ENCODE measurements around the gene SIM1. TPM values are rescaled to one million over a fixed set of nuclear protein-coding genes. Genes with fewer than 3 reads are reported as not detected.

SIM1 gene
- total RNA-seq, 1 donor from 2014 or later = not detected

DNA sequence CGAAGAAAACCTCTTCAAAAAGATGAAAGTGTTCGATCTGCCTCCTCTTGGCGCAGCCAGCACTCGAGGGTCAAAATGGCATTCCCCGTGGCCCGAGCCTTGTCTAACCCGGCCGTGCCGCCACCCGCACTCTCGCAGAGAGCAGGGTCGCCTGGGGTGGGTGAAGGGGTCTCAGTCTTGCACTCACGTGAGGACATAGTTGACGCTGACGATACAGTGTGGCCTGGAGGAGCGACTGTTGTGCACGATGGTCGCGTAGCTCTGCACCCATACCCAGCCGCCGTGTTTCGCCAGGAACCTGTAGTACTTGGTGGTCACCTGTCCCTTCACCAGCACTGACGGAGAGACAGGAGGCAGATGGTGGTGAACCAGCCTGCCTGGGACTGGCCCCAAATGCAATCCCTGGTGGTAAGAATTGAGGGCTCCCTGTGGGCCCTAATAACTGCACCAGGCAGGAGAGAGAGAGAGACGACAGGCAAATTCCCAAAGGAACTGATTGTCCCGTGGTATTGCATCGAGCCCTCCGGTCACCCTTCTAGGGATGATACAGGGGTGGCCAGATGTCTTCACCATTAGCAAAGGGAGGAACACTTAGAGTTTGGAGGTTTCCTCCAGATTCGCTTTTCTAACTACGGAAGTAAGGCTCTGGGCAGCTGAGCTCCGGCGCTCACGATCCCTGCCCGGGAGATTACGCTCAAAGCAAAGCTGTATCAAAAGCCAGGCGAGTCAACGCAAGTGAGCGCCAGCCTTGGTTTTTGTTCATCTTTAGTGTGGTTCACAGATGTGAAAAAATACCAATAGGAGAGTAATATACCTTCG is 17.4 kb downstream of the SIM1 start:
- Mint-ChIP-seq H3K9me3 (no peaks in the 10 kb centered on the region), H3K36me3 (ENCODE audit: low read depth) (peaks cover 3% of the 10 kb centered on the region), H3K4me1 (ENCODE audit: low read depth) (peaks cover 8% of the 10 kb centered on the region), H3K4me3 (ENCODE audit: low read depth) (peak overlapping the region; percentile 24), H3K27me3 (ENCODE audit: low read depth) (peaks cover 58% of the 10 kb centered on the region), H3K27ac (peak overlapping the region; percentile 47)
- intact Hi-C loops (cut with micrococcal nuclease) = loop anchor here (1.0 to 5.0 kb wide), 3 partner anchors 9 to 1615 kb away; partner anchors contain the start of genes MCHR2 and POU3F2
- DNase-seq (ENCODE audit: low spot score) = no peak

DNA sequence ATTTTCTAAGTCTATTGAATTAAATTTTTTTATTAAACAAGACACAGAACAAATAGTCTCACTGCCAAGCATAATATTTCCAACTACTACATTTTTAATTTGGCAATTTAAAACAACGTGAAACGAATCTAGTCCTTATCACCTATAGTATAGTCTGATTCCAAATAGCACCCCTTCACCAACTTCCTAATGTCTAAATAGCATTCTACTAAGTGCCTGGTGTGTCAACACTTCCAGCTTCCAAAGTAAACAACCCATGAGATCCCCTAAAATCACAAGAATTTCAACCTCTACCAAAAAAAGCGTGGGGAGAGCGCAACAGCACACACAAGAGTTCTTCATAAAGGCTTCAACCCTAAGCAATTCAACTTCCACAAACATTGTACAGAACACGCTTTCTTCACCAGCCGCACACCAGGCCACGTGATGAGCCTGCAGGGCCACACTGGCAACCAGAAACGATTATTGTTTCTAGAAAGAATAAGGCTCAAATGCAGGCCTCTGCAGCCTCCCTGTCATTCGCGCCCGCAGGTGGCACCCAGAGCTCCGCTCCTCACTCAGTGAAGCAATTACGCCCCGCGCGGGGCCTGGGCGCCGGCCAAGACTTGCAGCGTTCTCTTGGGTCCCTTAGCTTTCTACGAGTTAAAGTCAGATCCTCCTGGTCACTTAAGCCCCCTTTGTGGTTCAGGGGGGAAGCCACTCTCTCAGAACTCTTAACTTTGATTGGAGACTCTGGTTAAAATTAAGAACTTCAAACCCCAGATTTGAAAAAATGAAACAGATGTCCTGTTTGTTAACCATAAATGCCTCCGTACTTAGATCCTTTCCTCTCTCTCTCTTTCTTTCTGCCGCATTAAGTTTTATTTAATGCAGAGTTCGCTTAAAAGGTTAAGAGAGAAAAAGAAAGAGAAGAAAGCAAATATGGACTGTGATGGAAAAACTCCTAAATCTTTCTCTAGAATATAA is 18.3 kb downstream of the SIM1 start:
- no peaks in the 10 kb centered on the region for H3K9me3 Mint-ChIP-seq
- intact Hi-C loops (cut with micrococcal nuclease) = loop anchor here (1.0 to 5.0 kb wide), 4 partner anchors 10 to 1614 kb away; partner anchors contain the start of genes MCHR2 and POU3F2
- no peak overlapping the region for H3K4me3 Mint-ChIP-seq (ENCODE audit: low read depth)
- H3K27ac Mint-ChIP-seq = no peak overlapping the region
- DNase-seq (ENCODE audit: low spot score) = no peak
- peaks cover 8% of the 10 kb centered on the region for H3K4me1 Mint-ChIP-seq (ENCODE audit: low read depth)
- H3K27me3 Mint-ChIP-seq (ENCODE audit: low read depth) = peaks cover 63% of the 10 kb centered on the region
- H3K36me3 Mint-ChIP-seq (ENCODE audit: low read depth) = peaks cover 3% of the 10 kb centered on the region

DNA sequence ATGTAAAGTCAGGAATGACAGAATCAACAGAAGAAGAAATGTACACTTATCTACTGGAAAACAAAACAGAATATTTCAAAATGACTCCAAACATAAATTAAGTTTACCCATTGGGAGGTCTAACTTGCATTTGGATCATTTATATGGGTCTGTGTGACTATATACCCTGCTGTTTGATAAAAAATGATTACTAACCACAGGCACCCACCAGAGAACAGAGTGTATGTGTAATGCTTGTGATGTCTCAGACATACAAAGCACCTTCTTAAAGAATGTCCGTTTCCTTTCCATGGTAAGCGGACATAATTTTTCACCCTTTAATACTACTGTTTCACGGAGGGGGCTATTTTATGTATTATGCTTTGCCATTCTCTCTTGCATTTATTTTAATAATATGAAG is 19.2 kb downstream of the SIM1 start:
- no peaks in the 10 kb centered on the region for H3K9me3 Mint-ChIP-seq

DNA sequence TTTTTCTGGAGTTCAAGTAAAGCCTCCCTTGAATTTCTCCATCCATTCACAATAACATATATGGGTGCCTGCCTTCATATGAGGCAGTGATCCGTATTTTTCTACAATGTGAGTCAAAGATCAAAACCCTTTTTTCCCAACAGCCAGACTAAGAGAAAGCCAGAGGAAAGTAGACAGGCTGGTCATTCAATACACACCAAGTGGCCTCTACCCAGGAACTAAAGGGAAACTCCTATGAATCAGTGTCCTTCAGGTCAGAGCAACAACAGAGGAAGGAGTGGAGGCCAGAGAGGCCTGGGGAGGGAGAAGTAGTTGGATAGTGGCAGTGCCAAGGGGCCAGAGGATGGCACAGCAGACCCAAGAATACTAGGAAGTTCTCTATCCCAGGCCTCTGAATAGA is 23.8 kb downstream of the SIM1 start:
- H3K4me3 Mint-ChIP-seq (ENCODE audit: low read depth) = no peak overlapping the region
- H3K27me3 Mint-ChIP-seq (ENCODE audit: low read depth) = peaks cover 48% of the 10 kb centered on the region
- no peaks in the 10 kb centered on the region for H3K36me3 Mint-ChIP-seq (ENCODE audit: low read depth)
- DNase-seq (ENCODE audit: low spot score) = no peak
- no peaks in the 10 kb centered on the region for H3K9me3 Mint-ChIP-seq
- H3K27ac Mint-ChIP-seq = no peak overlapping the region
- intact Hi-C loops (cut with micrococcal nuclease) = no loop called here
- H3K4me1 Mint-ChIP-seq (ENCODE audit: low read depth) = no peaks in the 10 kb centered on the region

More for the DNA sequence above, 19.2 kb downstream of the SIM1 start:
- Mint-ChIP-seq H3K27me3 (ENCODE audit: low read depth) (peaks cover 68% of the 10 kb centered on the region), H3K4me3 (ENCODE audit: low read depth) (no peak overlapping the region), H3K36me3 (ENCODE audit: low read depth) (peaks cover 3% of the 10 kb centered on the region), H3K27ac (no peak overlapping the region), H3K4me1 (ENCODE audit: low read depth) (peaks cover 8% of the 10 kb centered on the region)
- DNase-seq (ENCODE audit: low spot score) = no peak
- intact Hi-C loops (cut with micrococcal nuclease) = loop anchor here (5.0 kb wide), 2 partner anchors 453 to 1613 kb away; partner anchors contain the start of genes MCHR2 and POU3F2

DNA sequence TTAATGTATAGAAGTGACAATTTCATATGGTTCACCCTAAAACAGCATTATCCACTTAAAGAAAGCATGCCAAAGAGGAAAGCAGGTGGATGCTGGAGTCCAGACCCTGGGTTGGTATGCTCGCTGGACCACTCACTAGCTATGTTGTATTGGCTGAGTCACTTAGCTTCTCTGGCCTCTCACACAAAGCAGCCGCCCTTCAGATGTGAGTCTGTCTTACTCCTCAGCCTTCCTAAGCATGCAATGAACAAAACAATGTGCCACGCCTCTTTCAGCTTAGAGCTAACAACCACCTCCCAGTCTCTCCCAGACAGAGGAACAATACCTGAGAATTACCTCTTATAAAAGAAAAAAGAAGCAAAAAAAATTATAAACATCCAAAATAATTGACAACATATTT is 29.4 kb downstream of the SIM1 start:
- no peaks in the 10 kb centered on the region for H3K9me3 Mint-ChIP-seq
- no peak for DNase-seq (ENCODE audit: low spot score)
- H3K27me3 Mint-ChIP-seq (ENCODE audit: low read depth) = peaks cover 29% of the 10 kb centered on the region
- no peaks in the 10 kb centered on the region for H3K36me3 Mint-ChIP-seq (ENCODE audit: low read depth)
- no peak overlapping the region for H3K4me3 Mint-ChIP-seq (ENCODE audit: low read depth)
- intact Hi-C loops (cut with micrococcal nuclease) = no loop called here
- no peaks in the 10 kb centered on the region for H3K4me1 Mint-ChIP-seq (ENCODE audit: low read depth)
- H3K27ac Mint-ChIP-seq = no peak overlapping the region

DNA sequence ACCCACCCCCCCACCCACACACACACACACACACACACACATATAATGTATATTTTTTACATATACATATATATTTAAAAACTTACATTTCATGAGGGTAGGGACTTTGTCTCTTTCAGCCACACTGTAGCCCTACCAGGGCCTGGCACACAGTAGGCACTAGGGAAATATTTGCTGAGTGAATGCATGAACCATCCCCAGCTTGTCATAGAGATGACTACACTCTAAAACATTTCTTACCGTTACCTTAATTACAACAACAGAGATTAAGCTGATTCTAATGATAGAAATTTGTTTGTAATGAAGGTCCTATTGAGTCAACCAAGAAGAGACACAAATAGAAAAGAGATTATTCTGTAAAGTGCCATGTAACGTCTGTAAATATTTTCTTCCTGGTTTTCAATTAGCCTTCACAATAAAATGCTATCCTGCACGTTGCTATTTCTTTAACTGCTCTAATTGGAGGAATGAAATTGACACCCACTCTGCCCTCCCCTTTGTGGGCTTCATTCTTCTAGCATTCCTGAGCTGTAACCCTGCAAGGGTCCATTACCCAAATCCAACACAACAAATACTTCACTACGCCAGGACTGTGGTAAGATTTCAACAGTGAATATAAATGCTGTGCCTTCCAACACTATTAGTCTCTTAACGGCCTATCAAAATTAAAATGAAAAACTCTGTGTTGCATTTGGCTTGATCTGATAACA is 30.8 kb downstream of the SIM1 start:
- no peaks in the 10 kb centered on the region for H3K4me1 Mint-ChIP-seq (ENCODE audit: low read depth)
- intact Hi-C loops (cut with micrococcal nuclease) = no loop called here

DNA sequence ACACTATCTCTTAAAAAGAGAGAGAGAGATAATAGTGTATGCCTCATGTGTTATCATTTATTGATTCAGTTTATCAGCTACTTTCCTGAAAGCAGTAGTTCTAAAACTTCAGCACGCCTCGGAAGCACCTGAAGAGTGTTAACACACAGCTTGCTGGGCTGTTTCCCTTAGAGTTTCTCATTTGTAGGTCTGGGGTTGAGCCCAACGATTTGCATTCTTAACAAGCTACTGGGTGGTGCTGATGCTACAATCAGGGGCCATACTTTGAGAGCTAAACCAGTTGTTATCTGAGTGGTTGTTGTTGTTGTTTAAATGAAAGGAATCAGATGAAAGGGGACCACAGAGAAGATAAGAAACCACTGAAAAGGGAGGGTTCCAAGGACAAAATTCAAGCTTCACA is 32.6 kb downstream of the SIM1 start:
- H3K4me3 Mint-ChIP-seq (ENCODE audit: low read depth) = no peak overlapping the region
- H3K36me3 Mint-ChIP-seq (ENCODE audit: low read depth) = no peaks in the 10 kb centered on the region
- H3K27ac Mint-ChIP-seq = no peak overlapping the region
- H3K9me3 Mint-ChIP-seq = no peaks in the 10 kb centered on the region
- H3K27me3 Mint-ChIP-seq (ENCODE audit: low read depth) = peaks cover 19% of the 10 kb centered on the region
- no peaks in the 10 kb centered on the region for H3K4me1 Mint-ChIP-seq (ENCODE audit: low read depth)
- DNase-seq (ENCODE audit: low spot score) = no peak
- intact Hi-C loops (cut with micrococcal nuclease) = no loop called here

More for the DNA sequence above, 30.8 kb downstream of the SIM1 start:
- peaks cover 22% of the 10 kb centered on the region for H3K27me3 Mint-ChIP-seq (ENCODE audit: low read depth)
- no peaks in the 10 kb centered on the region for H3K36me3 Mint-ChIP-seq (ENCODE audit: low read depth)
- H3K4me3 Mint-ChIP-seq (ENCODE audit: low read depth) = no peak overlapping the region
- no peak for DNase-seq (ENCODE audit: low spot score)
- no peak overlapping the region for H3K27ac Mint-ChIP-seq
- no peaks in the 10 kb centered on the region for H3K9me3 Mint-ChIP-seq

DNA sequence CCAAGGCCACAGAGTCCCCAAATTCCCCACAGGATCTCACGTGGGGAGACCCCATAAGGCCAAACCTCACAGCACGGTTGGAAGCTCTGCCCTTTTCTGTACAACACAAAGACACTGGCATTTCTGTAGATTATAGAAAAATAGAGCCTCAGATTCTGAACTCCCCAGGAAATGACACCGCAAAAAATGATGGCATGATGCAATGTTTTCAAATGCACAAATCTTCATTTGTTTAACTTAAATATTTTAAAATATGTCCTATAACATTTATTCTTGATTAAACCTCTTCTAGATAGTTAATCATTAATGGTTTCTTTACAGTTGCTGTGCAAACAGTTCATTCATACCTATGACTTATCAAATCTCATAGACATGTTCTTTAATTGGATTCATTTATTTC is 33.8 kb downstream of the SIM1 start:
- Mint-ChIP-seq H3K4me1 (ENCODE audit: low read depth) (no peaks in the 10 kb centered on the region), H3K9me3 (no peaks in the 10 kb centered on the region), H3K27ac (no peak overlapping the region), H3K27me3 (ENCODE audit: low read depth) (peaks cover 25% of the 10 kb centered on the region), H3K4me3 (ENCODE audit: low read depth) (no peak overlapping the region), H3K36me3 (ENCODE audit: low read depth) (no peaks in the 10 kb centered on the region)
- no peak for DNase-seq (ENCODE audit: low spot score)
- intact Hi-C loops (cut with micrococcal nuclease) = no loop called here

DNA sequence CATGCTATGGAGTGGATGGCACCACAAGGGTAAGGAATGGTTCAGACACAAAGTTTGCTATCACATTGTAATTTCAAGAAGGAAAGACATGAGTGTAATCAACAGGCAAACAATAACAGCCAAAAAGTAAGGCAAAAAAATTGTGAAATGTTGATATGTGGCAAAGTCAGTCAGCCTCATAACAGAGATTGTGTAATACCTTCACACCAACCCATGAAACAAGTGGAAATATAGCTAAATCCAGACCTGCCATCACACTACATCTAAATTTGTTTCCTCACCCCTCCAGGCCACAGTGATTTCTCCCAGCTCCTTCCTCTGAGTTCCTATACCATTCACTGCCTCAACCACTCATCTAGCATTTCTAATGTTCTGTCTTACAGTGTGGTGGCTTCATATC is 37.3 kb downstream of the SIM1 start:
- Mint-ChIP-seq H3K27ac (no peak overlapping the region), H3K36me3 (ENCODE audit: low read depth) (no peaks in the 10 kb centered on the region), H3K4me3 (ENCODE audit: low read depth) (no peak overlapping the region), H3K4me1 (ENCODE audit: low read depth) (no peaks in the 10 kb centered on the region), H3K9me3 (no peaks in the 10 kb centered on the region), H3K27me3 (ENCODE audit: low read depth) (peaks cover 22% of the 10 kb centered on the region)
- intact Hi-C loops (cut with micrococcal nuclease) = no loop called here
- no peak for DNase-seq (ENCODE audit: low spot score)

DNA sequence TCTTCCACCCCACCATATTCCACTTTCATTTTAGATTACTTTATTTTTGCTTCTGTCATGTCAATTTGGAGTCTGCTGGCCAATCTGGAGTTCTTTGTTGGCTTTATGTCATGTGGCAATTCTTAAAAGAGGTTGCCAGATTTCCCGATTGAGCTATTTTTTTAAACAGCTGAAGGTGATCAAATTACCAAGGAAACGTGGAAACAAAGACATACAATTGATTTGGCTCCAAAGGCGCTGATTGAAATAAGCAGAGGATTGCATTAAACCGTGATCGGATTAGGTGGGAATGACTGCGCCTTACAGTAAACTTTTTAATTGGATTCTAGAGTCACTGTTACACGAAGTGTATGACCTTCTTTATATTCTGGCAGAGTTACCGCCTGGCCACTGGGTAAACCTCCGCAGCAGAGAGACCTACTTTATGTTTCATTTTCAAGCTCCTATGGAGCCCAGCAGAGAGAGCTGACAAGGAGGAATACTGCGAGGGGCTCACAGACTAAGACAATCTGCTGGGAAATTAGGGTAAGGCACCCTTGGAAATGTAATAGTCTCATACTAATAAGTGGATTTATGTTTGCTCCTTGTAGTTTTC is 37.9 kb downstream of the SIM1 start:
- intact Hi-C loops (cut with micrococcal nuclease) = no loop called here
- H3K36me3 Mint-ChIP-seq (ENCODE audit: low read depth) = no peaks in the 10 kb centered on the region
- DNase-seq (ENCODE audit: low spot score) = no peak
- peaks cover 22% of the 10 kb centered on the region for H3K27me3 Mint-ChIP-seq (ENCODE audit: low read depth)
- no peaks in the 10 kb centered on the region for H3K4me1 Mint-ChIP-seq (ENCODE audit: low read depth)
- no peak overlapping the region for H3K4me3 Mint-ChIP-seq (ENCODE audit: low read depth)
- H3K27ac Mint-ChIP-seq = no peak overlapping the region
- no peaks in the 10 kb centered on the region for H3K9me3 Mint-ChIP-seq

DNA sequence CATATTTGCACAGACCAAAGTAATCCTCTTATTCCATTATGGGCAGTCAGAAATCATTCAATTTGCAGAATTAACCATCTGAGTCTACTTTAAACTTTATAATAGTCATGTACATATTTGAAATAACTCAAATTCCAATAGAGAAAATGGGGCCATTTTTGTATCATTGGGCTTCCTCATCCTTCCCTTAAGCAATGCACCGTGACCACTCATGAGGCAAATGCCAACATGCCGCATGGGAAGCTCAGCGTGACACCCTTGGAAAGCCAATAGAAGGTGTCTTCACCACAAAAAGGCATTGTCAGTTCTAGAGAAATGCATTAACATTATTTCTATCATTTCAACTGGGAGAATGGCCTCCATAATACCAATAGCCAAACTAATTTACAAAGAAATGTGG is 38.5 kb downstream of the SIM1 start:
- DNase-seq (ENCODE audit: low spot score) = no peak
- Mint-ChIP-seq H3K4me3 (ENCODE audit: low read depth) (no peak overlapping the region), H3K27me3 (ENCODE audit: low read depth) (peaks cover 24% of the 10 kb centered on the region), H3K36me3 (ENCODE audit: low read depth) (no peaks in the 10 kb centered on the region), H3K27ac (no peak overlapping the region), H3K4me1 (ENCODE audit: low read depth) (no peaks in the 10 kb centered on the region), H3K9me3 (no peaks in the 10 kb centered on the region)
- intact Hi-C loops (cut with micrococcal nuclease) = no loop called here

DNA sequence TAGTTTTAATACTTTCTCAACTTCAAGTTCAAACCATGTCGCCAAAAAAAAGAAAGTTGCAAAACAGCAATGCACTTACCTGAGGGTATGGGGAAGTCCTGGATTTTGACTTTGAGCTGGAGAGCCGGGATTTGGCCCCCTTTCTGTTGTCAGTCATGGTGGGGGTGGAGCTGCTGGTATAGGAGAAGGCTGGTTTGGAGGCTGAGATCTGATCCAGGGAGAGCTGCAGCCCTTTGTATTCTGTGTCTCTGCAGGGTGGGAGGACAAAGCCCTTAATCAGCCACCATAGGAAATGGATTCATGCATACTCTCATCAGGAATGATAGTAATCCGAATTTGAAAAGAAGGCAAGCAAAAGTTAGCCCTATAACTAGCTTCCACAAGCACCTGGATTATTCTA is 44.0 kb downstream of the SIM1 start:
- no peaks in the 10 kb centered on the region for H3K36me3 Mint-ChIP-seq (ENCODE audit: low read depth)
- no peaks in the 10 kb centered on the region for H3K9me3 Mint-ChIP-seq
- H3K27ac Mint-ChIP-seq = no peak overlapping the region
- intact Hi-C loops (cut with micrococcal nuclease) = no loop called here
- H3K4me1 Mint-ChIP-seq (ENCODE audit: low read depth) = no peaks in the 10 kb centered on the region
- DNase-seq (ENCODE audit: low spot score) = no peak
- H3K27me3 Mint-ChIP-seq (ENCODE audit: low read depth) = peaks cover 19% of the 10 kb centered on the region
- no peak overlapping the region for H3K4me3 Mint-ChIP-seq (ENCODE audit: low read depth)

All from activated T-helper 2 cell treated with anti-CD3 and anti-CD28 coated beads, Interferon-gamma antibody, Interleukin-2, Interleukin-4, amounts not matched to agents 10 μg/mL and 5 μg/mL and 100 μg/mL, durations not matched to agents 14 hours and 24 hours and 36 hours (primary cell).